GM21717 (cell line): Measurements from ENCODE around the gene MPRIP.

Experiments used
- ATAC-seq: cut with Tn5 transposase; IDR thresholded peaks from one replicate; pipeline ENCODE4 v1.9.1; 2021; ENCODE audit warnings: mild to moderate bottlenecking, moderate library complexity; ENCODE audit not compliant: unreplicated experiment

The MPRIP gene

GRCh38 chr17:17064322-17064721 is 22.1 kb downstream of the MPRIP start:
- ATAC-seq, result no peak

- no peak for ATAC-seq
Measured at GRCh38 chr17:17066021-17066420, 23.8 kb downstream of the MPRIP start.

- ATAC-seq, result no peak
Measured at GRCh38 chr17:17067257-17067656, 25.0 kb downstream of the MPRIP start.

- no peak for ATAC-seq
Measured at GRCh38 chr17:17069849-17070248, 27.6 kb downstream of the MPRIP start.

- no peak for ATAC-seq
Measured at GRCh38 chr17:17070931-17071330, 28.7 kb downstream of the MPRIP start.

GRCh38 chr17:17071531-17072360 is 29.5 kb downstream of the MPRIP start:
- ATAC-seq, result no peak

- ATAC-seq, result no peak
Measured at GRCh38 chr17:17072546-17072945, 30.3 kb downstream of the MPRIP start.

GRCh38 chr17:17073030-17073564 is 30.8 kb downstream of the MPRIP start:
- ATAC-seq, result no peak

- no peak for ATAC-seq
Measured at GRCh38 chr17:17073581-17074403, 31.5 kb downstream of the MPRIP start.

GRCh38 chr17:17075125-17075781 is 33.0 kb downstream of the MPRIP start:
- no peak for ATAC-seq

- ATAC-seq, result no peak
Measured at GRCh38 chr17:17076066-17076465, 33.8 kb downstream of the MPRIP start.

GRCh38 chr17:17077101-17077500 is 34.8 kb downstream of the MPRIP start:
- ATAC-seq, result no peak

GRCh38 chr17:17077861-17078732 is 35.8 kb downstream of the MPRIP start:
- no peak for ATAC-seq

GRCh38 chr17:17078832-17079231 is 36.6 kb downstream of the MPRIP start:
- ATAC-seq, result no peak

GRCh38 chr17:17079336-17079735 is 37.1 kb downstream of the MPRIP start:
- ATAC-seq, result no peak

GRCh38 chr17:17079761-17080160 is 37.5 kb downstream of the MPRIP start:
- ATAC-seq, result no peak

GRCh38 chr17:17080181-17080631 is 37.9 kb downstream of the MPRIP start:
- ATAC-seq, result no peak

- no peak for ATAC-seq
Measured at GRCh38 chr17:17080781-17081180, 38.5 kb downstream of the MPRIP start.

GRCh38 chr17:17081304-17081940 is 39.2 kb downstream of the MPRIP start:
- ATAC-seq, result no peak

- no peak for ATAC-seq
Measured at GRCh38 chr17:17082878-17083277, 40.6 kb downstream of the MPRIP start.
